ENCODE data around the gene NKTR. TPM values are rescaled to one million over a fixed set of nuclear protein-coding genes. Genes with fewer than 3 reads are reported as not detected.

NKTR gene
- total RNA-seq, 4 donors from 2014 or later = 119 to 361 (median 164) TPM

DNA sequence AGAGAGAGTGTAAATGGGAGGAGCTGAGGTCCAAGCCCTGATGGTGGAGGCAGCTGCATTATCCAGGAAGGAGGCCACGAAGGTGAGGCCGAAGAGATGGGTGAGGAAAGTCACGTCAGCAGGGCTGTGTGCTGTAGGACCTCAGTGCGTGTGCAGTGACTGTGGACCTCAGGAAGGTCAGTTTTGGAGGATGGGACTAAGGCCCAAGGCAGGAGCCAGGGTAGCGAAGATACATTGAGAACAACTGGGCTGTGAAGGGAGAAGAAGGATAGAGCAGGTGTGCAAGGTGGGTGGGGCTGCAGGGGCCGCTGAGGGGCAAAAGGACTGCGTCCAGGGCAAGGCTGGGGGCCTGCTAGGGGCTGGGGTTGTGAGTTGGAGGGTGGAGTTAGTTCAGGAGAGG is 89.7 kb downstream of the NKTR start:
- intact Hi-C loops (cut with DNase I; ENCODE audit: low total_unique reads) = no loop called here
- no peak for DNase-seq
- Histone ChIP-seq H3K4me3 (no peak overlapping the region), H3K27ac (no peak overlapping the region), H3K27me3 (no peaks in the 10 kb centered on the region), H3K4me1 (peaks cover 0 to 5% of the 10 kb centered on the region in 2 donors), H3K36me3 (no peaks in the 10 kb centered on the region), H3K9me3 (no peaks in the 10 kb centered on the region)
- TF ChIP-seq, protein P1, sequence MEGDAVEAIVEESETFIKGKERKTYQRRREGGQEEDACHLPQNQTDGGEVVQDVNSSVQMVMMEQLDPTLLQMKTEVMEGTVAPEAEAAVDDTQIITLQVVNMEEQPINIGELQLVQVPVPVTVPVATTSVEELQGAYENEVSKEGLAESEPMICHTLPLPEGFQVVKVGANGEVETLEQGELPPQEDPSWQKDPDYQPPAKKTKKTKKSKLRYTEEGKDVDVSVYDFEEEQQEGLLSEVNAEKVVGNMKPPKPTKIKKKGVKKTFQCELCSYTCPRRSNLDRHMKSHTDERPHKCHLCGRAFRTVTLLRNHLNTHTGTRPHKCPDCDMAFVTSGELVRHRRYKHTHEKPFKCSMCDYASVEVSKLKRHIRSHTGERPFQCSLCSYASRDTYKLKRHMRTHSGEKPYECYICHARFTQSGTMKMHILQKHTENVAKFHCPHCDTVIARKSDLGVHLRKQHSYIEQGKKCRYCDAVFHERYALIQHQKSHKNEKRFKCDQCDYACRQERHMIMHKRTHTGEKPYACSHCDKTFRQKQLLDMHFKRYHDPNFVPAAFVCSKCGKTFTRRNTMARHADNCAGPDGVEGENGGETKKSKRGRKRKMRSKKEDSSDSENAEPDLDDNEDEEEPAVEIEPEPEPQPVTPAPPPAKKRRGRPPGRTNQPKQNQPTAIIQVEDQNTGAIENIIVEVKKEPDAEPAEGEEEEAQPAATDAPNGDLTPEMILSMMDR (IDR thresholded peaks at IDR 0.05) = no peak
- TF ChIP-seq POLR2A (IDR thresholded peaks at IDR 0.05) = no peak

DNA sequence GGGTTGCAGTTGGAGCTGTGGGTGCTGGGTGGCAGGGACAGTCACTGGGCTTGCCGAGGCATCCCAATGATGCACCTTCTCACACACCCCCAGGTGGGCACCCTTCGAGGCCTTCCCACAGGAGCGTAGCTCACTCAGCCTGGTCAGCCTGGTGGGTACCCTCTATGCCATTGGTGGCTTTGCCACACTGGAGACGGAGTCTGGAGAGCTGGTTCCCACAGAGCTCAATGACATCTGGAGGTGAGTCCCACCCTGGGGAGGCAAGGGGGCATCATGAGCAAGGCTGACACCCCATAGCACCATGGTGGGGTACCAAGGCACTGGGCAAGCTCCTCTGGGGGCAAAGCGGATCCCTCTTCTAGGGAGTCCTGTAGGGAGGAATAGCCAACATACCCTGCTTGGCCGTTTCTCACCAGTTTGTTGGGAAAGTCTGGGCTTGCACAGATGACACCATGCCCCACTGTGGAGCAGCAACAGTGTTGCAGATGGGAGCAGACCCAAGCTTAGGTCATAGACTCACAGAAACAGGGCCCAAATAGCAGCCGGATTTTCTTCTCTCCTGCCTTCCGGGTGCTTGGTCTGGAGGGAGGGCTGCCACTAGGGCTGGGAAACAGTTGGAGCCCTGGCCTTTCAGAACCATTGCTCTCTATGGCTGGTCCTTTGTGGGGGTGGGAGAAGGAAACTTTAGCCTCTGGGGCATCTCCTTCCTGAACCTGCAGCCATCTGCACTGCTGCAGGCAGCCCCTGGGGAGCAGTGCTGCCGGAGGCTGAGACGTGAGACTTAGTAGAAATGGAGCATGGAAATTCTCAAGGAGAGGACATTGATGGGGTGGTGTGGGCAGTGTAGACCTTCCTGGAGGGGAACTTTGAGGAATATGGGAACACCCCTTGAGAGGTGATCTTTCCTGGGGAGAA is 90.5 kb downstream of the NKTR start:
- DNase-seq = peak in 1 of 2 donors; percentile 9

DNA sequence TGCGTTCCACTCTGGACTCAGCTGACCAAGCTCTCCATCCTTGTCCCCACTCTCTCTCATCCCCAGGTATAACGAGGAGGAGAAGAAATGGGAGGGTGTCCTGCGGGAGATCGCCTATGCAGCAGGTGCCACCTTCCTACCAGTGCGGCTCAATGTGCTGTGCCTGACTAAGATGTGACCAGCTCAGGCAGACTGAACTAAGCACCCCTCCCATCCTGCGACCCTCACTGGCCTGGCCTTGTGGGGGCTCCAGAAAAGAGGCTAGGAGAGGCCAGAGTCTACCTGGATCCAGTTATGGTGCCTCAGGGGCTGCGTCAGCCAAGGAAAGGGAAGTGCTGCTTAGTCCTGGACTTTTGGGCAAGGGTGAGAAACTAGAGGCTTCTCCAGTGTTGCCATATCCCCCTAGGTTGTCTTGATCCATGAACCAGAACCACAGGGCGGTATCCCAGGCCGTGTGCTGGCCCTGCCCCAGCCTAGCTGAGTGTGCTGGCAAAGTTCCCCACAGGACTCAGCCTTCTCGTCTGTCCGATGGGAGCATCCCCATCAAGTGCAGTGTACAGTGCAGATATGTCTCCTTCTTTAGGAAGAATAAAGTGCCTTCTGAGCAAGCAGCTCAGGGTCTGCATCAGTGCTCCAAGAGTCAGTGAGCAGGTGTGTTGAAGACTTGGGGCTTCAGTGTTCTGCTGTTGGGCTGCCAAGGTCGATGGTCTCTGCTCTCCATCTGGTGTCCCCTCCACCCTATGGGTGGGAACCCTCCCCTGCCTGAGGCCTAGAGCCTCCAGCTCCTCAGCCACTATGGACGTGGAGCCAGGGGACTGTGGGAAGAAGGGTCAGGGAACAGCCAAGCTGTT is 91.6 kb downstream of the NKTR start:
- no peak for TF ChIP-seq POLR2A (IDR thresholded peaks at IDR 0.05)
- TF ChIP-seq, protein P1 (IDR thresholded peaks at IDR 0.05) = no peak
- H3K27ac ChIP-seq = no peak overlapping the region
- H3K9me3 ChIP-seq = no peaks in the 10 kb centered on the region
- no peaks in the 10 kb centered on the region for H3K27me3 ChIP-seq
- H3K36me3 ChIP-seq = no peaks in the 10 kb centered on the region
- intact Hi-C loops (cut with DNase I; ENCODE audit: low total_unique reads) = no loop called here
- DNase-seq = peak in 1 of 2 donors; percentile 8
- H3K4me1 ChIP-seq = no peaks in the 10 kb centered on the region
- no peak overlapping the region for H3K4me3 ChIP-seq

More for the DNA sequence above, 90.5 kb downstream of the NKTR start:
- Histone ChIP-seq H3K9me3 (no peaks in the 10 kb centered on the region), H3K4me1 (peaks cover 0 to 2% of the 10 kb centered on the region in 2 donors), H3K27me3 (no peaks in the 10 kb centered on the region), H3K36me3 (no peaks in the 10 kb centered on the region), H3K27ac (no peak overlapping the region), H3K4me3 (no peak overlapping the region)
- intact Hi-C loops (cut with DNase I; ENCODE audit: low total_unique reads) = no loop called here
- TF ChIP-seq, protein P1 (IDR thresholded peaks at IDR 0.05) = no peak
- TF ChIP-seq POLR2A (IDR thresholded peaks at IDR 0.05) = no peak

DNA sequence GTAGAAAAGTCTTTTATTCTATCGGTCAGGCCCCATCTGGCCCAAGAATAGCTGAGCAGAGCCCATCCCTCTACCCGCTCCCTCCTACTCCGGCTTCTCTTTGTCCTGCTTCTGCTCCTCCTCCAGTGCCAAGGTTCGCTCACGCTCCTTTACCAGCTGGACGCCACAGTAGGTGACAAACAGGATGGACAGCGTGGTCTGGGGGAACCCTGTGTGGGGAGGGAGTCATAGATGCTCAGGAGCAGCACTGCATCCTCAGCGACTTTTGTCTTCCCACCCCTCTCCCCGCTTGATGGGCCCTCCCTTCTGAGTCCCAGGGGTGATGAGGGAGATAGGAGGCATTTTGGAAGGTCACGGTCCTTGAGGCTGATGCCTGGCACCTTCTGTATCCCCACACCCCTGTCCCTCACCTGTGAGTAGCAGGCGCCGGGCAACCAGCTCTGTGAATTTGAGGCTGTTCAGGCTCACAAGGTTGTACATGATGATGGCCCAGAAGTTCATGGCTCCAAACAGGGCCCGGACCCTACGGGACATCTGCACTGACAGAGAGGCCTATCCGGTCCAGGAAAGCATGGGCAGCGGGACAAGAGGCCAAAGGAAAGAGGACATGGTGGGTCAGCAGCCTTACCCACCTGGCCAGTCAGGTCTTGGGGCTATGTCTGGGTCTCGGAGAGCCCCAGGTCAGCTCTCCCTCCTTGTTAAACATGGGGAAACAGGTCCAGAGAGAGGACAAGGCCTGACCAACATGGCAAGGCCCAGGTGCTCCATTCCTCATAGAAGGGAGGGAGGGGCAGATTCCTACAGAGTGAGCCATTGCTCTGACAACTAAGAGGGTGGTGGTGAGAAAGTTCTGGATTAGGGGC is 92.4 kb downstream of the NKTR start:
- Histone ChIP-seq H3K36me3 (no peaks in the 10 kb centered on the region), H3K9me3 (no peaks in the 10 kb centered on the region), H3K4me3 (no peak overlapping the region), H3K27me3 (no peaks in the 10 kb centered on the region), H3K27ac (no peak overlapping the region), H3K4me1 (no peaks in the 10 kb centered on the region)
- peak in 1 of 2 donors; percentile 8 for DNase-seq
- TF ChIP-seq, protein P1 (IDR thresholded peaks at IDR 0.05) = no peak
- no peak for TF ChIP-seq POLR2A (IDR thresholded peaks at IDR 0.05)
- intact Hi-C loops (cut with DNase I; ENCODE audit: low total_unique reads) = no loop called here
